OCI-LY7 (cell line): ENCODE results near the gene ZCCHC8. TPM values are rescaled to one million over a fixed set of nuclear protein-coding genes. Genes with fewer than 3 reads are reported as not detected.
"Not testable (repeated sequence)": the region's sequence is repeated elsewhere in the genome, so short reads cannot be mapped to it uniquely, and the experiment has no call there.

Experiments
- BruUV-seq: library from RNA; stranded (reverse); fragments of 400-500 nt; replicated peaks from 2 replicates; lab custom pipeline; 2021; lab: Mats Ljungman, UMichigan
- CTCF ChIA-PET: fragments of 300-600 bp; sonication (Branson Sonifier 250); formaldehyde crosslinking; loops from one replicate; lab custom pipeline; 2022; ENCODE audit warnings: antibody characterized with exemption; ENCODE audit not compliant: unreplicated experiment; lab: Charles Lee
- POLR2A ChIA-PET: fragments of 300-600 bp; sonication (Branson Sonifier 250); formaldehyde crosslinking; loops from one replicate; lab custom pipeline; 2022; ENCODE audit warnings: antibody characterized with exemption; lab: Charles Lee
- DNase-seq: peaks from one replicate; pipeline ENCODE4 v3.0.0-alpha.2; 2015; ENCODE audit warnings: low spot score
- H2AFZ ChIP-seq: fragments of 200-600 bp; sonication (generic), shearing (Covaris generic); 2 replicates; pipeline ENCODE4 v1.6.1; 2014; ENCODE audit warnings: mild to moderate bottlenecking, antibody characterized with exemption, low read length, moderate library complexity
- H3K27ac ChIP-seq: fragments of 200-600 bp; sonication (generic); 2 replicates; pipeline ENCODE4 v1.5.1; 2014; ENCODE audit warnings: mixed run types, low read depth, mild to moderate bottlenecking, moderate library complexity, low read length, inconsistent platforms; ENCODE audit not compliant: poor library complexity, severe bottlenecking
- H3K36me3 ChIP-seq: fragments of 200-600 bp; sonication (generic); 2 replicates; pipeline ENCODE4 v1.6.1; 2014; ENCODE audit warnings: mild to moderate bottlenecking, antibody characterized with exemption, low read length, moderate library complexity, mixed read lengths; ENCODE audit not compliant: insufficient read depth
- H3K4me1 ChIP-seq: fragments of 200-600 bp; sonication (generic); 2 replicates; pipeline ENCODE4 v1.5.1; 2014; ENCODE audit warnings: mild to moderate bottlenecking, low read length; ENCODE audit not compliant: insufficient read depth, poor library complexity, severe bottlenecking
- H3K4me2 ChIP-seq: fragments of 200-600 bp; sonication (generic); 2 replicates; pipeline ENCODE4 v1.6.1; 2014; ENCODE audit warnings: mild to moderate bottlenecking, low read length
- H3K4me3 ChIP-seq: fragments of 200-600 bp; sonication (generic); 2 replicates; pipeline ENCODE4 v1.5.1; 2014; ENCODE audit warnings: mild to moderate bottlenecking, low read depth, low read length; ENCODE audit not compliant: poor library complexity, severe bottlenecking
- H3K79me2 ChIP-seq: fragments of 200-600 bp; sonication (generic); 2 replicates; pipeline ENCODE4 v1.6.1; 2016; ENCODE audit warnings: low read depth, mild to moderate bottlenecking, low read length, moderate library complexity, mixed read lengths; ENCODE audit not compliant: insufficient read depth
- H3K9me2 ChIP-seq: fragments of 200-600 bp; sonication (generic); 2 replicates; pipeline ENCODE4 v1.6.1; 2016; ENCODE audit warnings: mild to moderate bottlenecking, low read length, mixed read lengths; ENCODE audit not compliant: insufficient read depth
- H3K9me3 ChIP-seq: fragments of 200-600 bp; sonication (generic); 2 replicates; pipeline ENCODE4 v1.6.1; 2014; ENCODE audit warnings: mild to moderate bottlenecking, mixed run types, low read length, mixed read lengths
- H4K20me1 ChIP-seq: fragments of 200-600 bp; sonication (generic); 2 replicates; pipeline ENCODE4 v1.6.1; 2014; ENCODE audit warnings: mild to moderate bottlenecking, antibody characterized with exemption, low read length, moderate library complexity, mixed read lengths; ENCODE audit not compliant: insufficient read depth
- CTCF ChIP-seq: fragments of 200-600 bp; sonication (generic); conservative IDR thresholded peaks from 2 replicates; pipeline ENCODE4 v1.5.1; 2014; ENCODE audit warnings: mild to moderate bottlenecking, antibody characterized with exemption, low read length, moderate library complexity, mixed read lengths
- EZH2phosphoT487 ChIP-seq: fragments of 200-600 bp; sonication (generic); IDR thresholded peaks from 2 replicates; pipeline ENCODE4 v1.6.1; 2018; ENCODE audit warnings: low read depth, borderline replicate concordance, mild to moderate bottlenecking, mixed run types, antibody characterized with exemption, low read length, moderate library complexity, mixed read lengths
- intact Hi-C: fragments of 100-400 bp; cut with micrococcal nuclease; formaldehyde crosslinking; loops from one replicate; pipeline ENCODE4 v1.10.0; 2022; ENCODE audit not compliant: unreplicated experiment
- total RNA-seq, 2 experiments: library from RNA; depleted of rRNA in 1 of 2; stranded (reverse); fragments of >200 nt in 1 of 2; shearing (Covaris generic) in 1 of 2; gene quantifications; 2 replicates each; pipeline ENCODE4 v1.2.3, GENCODE V29; 2014 to 2022

Gene ZCCHC8
- total RNA-seq, 2 experiments from 2014 or later: 46.9 to 68.6 TPM

DNA sequence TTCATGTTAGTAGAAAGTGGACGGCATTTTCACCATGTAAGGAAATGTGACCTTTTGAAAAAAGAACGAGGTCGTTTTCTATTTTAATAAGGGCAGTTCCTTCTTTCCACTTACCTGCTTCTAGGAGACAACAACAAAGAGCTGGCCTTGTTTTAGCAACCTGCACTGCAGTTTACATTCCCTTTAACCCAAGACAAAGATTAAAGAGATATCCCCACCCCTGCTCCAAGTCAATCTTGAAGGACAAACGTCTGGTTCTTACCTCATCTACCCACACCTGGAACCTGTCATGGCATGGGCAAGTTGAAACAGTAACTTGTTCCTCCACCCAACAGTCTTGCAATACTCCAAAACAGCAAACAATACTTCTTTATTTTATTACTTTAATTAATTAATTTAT lies 32.7 kb downstream of the ZCCHC8 start:
- no peak for DNase-seq

GRCh38 chr12:122464317-122465042 lies 36.3 kb downstream of the ZCCHC8 start:
- H2AFZ ChIP-seq, CTCF ChIA-PET, BruUV-seq: not testable (repeated sequence)

More for the DNA sequence above, 32.7 kb downstream of the ZCCHC8 start:
- peaks cover 26% of the 10 kb centered on the region for H3K36me3 ChIP-seq
- no peak overlapping the region for H3K27ac ChIP-seq
- no peak overlapping the region for H2AFZ ChIP-seq
- intact Hi-C loops: no loop called here
- no peaks in the 10 kb centered on the region for H3K9me3 ChIP-seq
- H3K4me2 ChIP-seq: no peak overlapping the region
- H4K20me1 ChIP-seq: no peaks in the 10 kb centered on the region; the same call in 1 of the 2 replicates
- H3K79me2 ChIP-seq: peaks cover 5% of the 10 kb centered on the region; the same call in 1 of the 2 replicates
- H3K4me1 ChIP-seq: no peaks in the 10 kb centered on the region
- no peak for TF ChIP-seq EZH2phosphoT487
- no peak for TF ChIP-seq CTCF
- no TSS peak for BruUV-seq
- ChIA-PET POLR2A (no interaction called here), CTCF (no interaction called here)
- no peak overlapping the region for H3K4me3 ChIP-seq
- H3K9me2 ChIP-seq: no peaks in the 10 kb centered on the region

GRCh38 chr12:122460641-122461040 lies 40.1 kb downstream of the ZCCHC8 start:
- H3K36me3 ChIP-seq: no peaks in the 10 kb centered on the region
- H3K9me3 ChIP-seq: no peaks in the 10 kb centered on the region
- H3K4me2 ChIP-seq: no peak overlapping the region
- H3K79me2 ChIP-seq: no peaks in the 10 kb centered on the region
- ChIA-PET CTCF (no interaction called here), POLR2A (no interaction called here)
- intact Hi-C loops: no loop called here
- no peak overlapping the region for H2AFZ ChIP-seq
- H3K27ac ChIP-seq: no peak overlapping the region
- H4K20me1 ChIP-seq: no peaks in the 10 kb centered on the region
- DNase-seq: no peak
- no TSS peak for BruUV-seq
- H3K4me3 ChIP-seq: no peak overlapping the region
- TF ChIP-seq EZH2phosphoT487 (no peak), CTCF (no peak)
- no peaks in the 10 kb centered on the region for H3K9me2 ChIP-seq
- H3K4me1 ChIP-seq: no peaks in the 10 kb centered on the region

More at GRCh38 chr12:122464317-122465042, 36.3 kb downstream of the ZCCHC8 start:
- DNase-seq, H3K79me2 ChIP-seq, H3K4me1 ChIP-seq, H3K4me2 ChIP-seq, H3K9me2 ChIP-seq, H3K36me3 ChIP-seq, H3K27ac ChIP-seq, H3K4me3 ChIP-seq, H3K9me3 ChIP-seq, intact Hi-C loops, H4K20me1 ChIP-seq: not testable (repeated sequence)
- POLR2A ChIA-PET: interaction anchor here (0.7 kb wide), 1 partner anchor 186 kb away, joined by 5 read pairs; no protein-coding TSS in a partner anchor
